Ovary (tissue), 9 donors: Measurements from ENCODE around the gene PCTP. TPM values are rescaled to one million over a fixed set of nuclear protein-coding genes. Genes with fewer than 3 reads are reported as not detected.
A peak's percentile ranks its signal among the peaks of the same experiment; 100 is the strongest.

Experiments used
- DNase-seq, 5 donors: peaks; one replicate each; pipeline ENCODE4 v3.0.0-alpha.2; 2019 to 2020
- H3K27ac ChIP-seq, 2 donors: fragments of 200-600 bp; one replicate each; pipeline versions ENCODE4 v1.5.1 to v1.8.0; 2019 to 2022
- H3K27me3 ChIP-seq: fragments of 200-600 bp; one replicate; pipeline ENCODE4 v1.8.0; 2022
- H3K36me3 ChIP-seq: fragments of 200-600 bp; sonication (generic); one replicate; pipeline ENCODE4 v1.5.1; 2019
- H3K4me1 ChIP-seq: one replicate; pipeline ENCODE4 v1.8.1; 2013; ENCODE audit warnings: mild to moderate bottlenecking, moderate library complexity; ENCODE audit not compliant: insufficient read depth
- H3K4me3 ChIP-seq: fragments of 200-600 bp; sonication (generic); one replicate; pipeline ENCODE4 v1.5.1; 2017
- H3K9me3 ChIP-seq, 2 donors: fragments of 200-600 bp in 1 of 2; sonication (generic) in 1 of 2; one replicate each; pipeline versions ENCODE4 v1.5.1 to v1.8.1; 2013 to 2019; ENCODE audit warnings: mild to moderate bottlenecking in 1 of 2, moderate library complexity in 1 of 2
- CTCF ChIP-seq, 3 donors: fragments of 450-650 bp in 2 of 3; fragments of 200-600 bp in 1 of 3; IDR thresholded peaks; one replicate each; pipeline versions ENCODE4 v1.5.1 to v1.8.0; 2016 to 2022; ENCODE audit warnings: antibody characterized with exemption in 3 of 3, mild to moderate bottlenecking in 1 of 3
- EP300 ChIP-seq: sonication (generic); formaldehyde crosslinking; IDR thresholded peaks from one replicate; pipeline ENCODE4 v1.6.1; 2017; ENCODE audit warnings: antibody characterized with exemption
- POLR2A ChIP-seq: fragments of 450-650 bp; IDR thresholded peaks from one replicate; pipeline ENCODE4 v1.6.1; 2017; ENCODE audit warnings: antibody characterized with exemption, mild to moderate bottlenecking, moderate library complexity
- WGBS, 3 donors: extraction: QIAGEN DNeasy Blood & Tissue Kit in 1 of 3; methylation state at CpG; one replicate each; pipeline versions ENCODE4 v1.1.5 to v1.1.7; 2013 to 2017; 5-methylcytosine and 5-hydroxymethylcytosine counted together
- intact Hi-C, 4 donors: fragments of 100-400 bp; cut with DNase I; formaldehyde crosslinking; loops; one replicate each; pipeline versions ENCODE4 v1.11.0 to v1.15.1; 2022 to 2023
- polyA plus RNA-seq, 2 donors: library from polyadenylated mRNA; stranded (reverse); fragments of 200-250 nt in 1 of 2; fragments of 350-450 nt in 1 of 2; fragmentation: Illumina TruSeq in 1 of 2; extraction: RNeasy Lipid Tissue Mini Kit (QIAGEN cat#74804) in 1 of 2; gene quantifications; one replicate each; pipeline ENCODE4 v1.2.3, GENCODE V29; 2013 to 2014
- total RNA-seq, 7 donors: library from RNA; depleted of rRNA in 2 of 7; stranded (reverse); fragments of >200 nt in 2 of 7; fragmentation: NEBNext Ultra II Directional in 3 of 7; extraction: Animal tissue kit (Norgen Biotek cat#: 25700) in 3 of 7; gene quantifications; one replicate each; pipeline versions ENCODE4 v1.1.0 to v1.2.4, GENCODE V29; 2016 to 2023
- donor health status: DM: no; HTN: no; CAD: no; lungs with moderate emphysema.
- donor health status: DM: no; HTN: no; CAD: no.
- donor health status: Bipolar disorder and iron deficiency.
- donor health status: DM: yes; HTN: yes; CAD: no.
- donor health status: DM: no; HTN: no; CAD: no.
- donor health status: DM: yes; HTN: yes; CAD: no.

PCTP gene
- total and polyA plus RNA-seq, 9 donors = 7.2 to 18.8 (median 11.8) TPM

- 94 to 95% (median 95%) methylated on average over 3 of the region's 3 CpGs for WGBS, 3 donors
- intact Hi-C loops = no loop called here
Measured at GRCh38 chr17:55765472-55765871, 14.6 kb downstream of the PCTP start.

GRCh38 chr17:55768936-55769624, 18.2 kb downstream of the PCTP start:
- no peaks in the 10 kb centered on the region for H3K9me3 ChIP-seq
- no peak overlapping the region for H3K27ac ChIP-seq
- no peaks in the 10 kb centered on the region for H3K4me1 ChIP-seq
- TF ChIP-seq POLR2A = no peak
- TF ChIP-seq CTCF (IDR thresholded peaks at IDR 0.05) = no peak
- TF ChIP-seq EP300 = no peak
- no peak overlapping the region for H3K4me3 ChIP-seq
- H3K27me3 ChIP-seq = no peaks in the 10 kb centered on the region
- no peak for DNase-seq
- no peaks in the 10 kb centered on the region for H3K36me3 ChIP-seq
- intact Hi-C loops = no loop called here

More at GRCh38 chr17:55765472-55765871, 14.6 kb downstream of the PCTP start:
- Histone ChIP-seq H3K27me3 (no peaks in the 10 kb centered on the region), H3K9me3 (no peaks in the 10 kb centered on the region), H3K27ac (no peak overlapping the region), H3K36me3 (no peaks in the 10 kb centered on the region), H3K4me3 (no peak overlapping the region), H3K4me1 (no peaks in the 10 kb centered on the region)
- TF ChIP-seq POLR2A (no peak), CTCF (IDR thresholded peaks at IDR 0.05) (no peak), EP300 (no peak)
- DNase-seq = no peak

GRCh38 chr17:55769625-55770000, 18.8 kb downstream of the PCTP start:
- TF ChIP-seq POLR2A = no peak
- intact Hi-C loops = no loop called here
- no peak overlapping the region for H3K27ac ChIP-seq
- H3K27me3 ChIP-seq = no peaks in the 10 kb centered on the region
- H3K4me1 ChIP-seq = no peaks in the 10 kb centered on the region
- H3K36me3 ChIP-seq = no peaks in the 10 kb centered on the region
- H3K4me3 ChIP-seq = no peak overlapping the region
- WGBS, 3 donors = 80 to 82% (median 80%) methylated on average over 6 of the region's 6 CpGs
- H3K9me3 ChIP-seq = no peaks in the 10 kb centered on the region
- DNase-seq = peak in 1 of 5 donors; percentile 32

GRCh38 chr17:55770196-55770870, 19.5 kb downstream of the PCTP start:
- H3K27me3 ChIP-seq = no peaks in the 10 kb centered on the region
- 32 to 37% (median 33%) methylated on average over 4 of the region's 4 CpGs for WGBS, 3 donors
- no peak overlapping the region for H3K27ac ChIP-seq
- no peaks in the 10 kb centered on the region for H3K9me3 ChIP-seq
- H3K36me3 ChIP-seq = no peaks in the 10 kb centered on the region
- no peak for DNase-seq
- H3K4me1 ChIP-seq = no peaks in the 10 kb centered on the region
- intact Hi-C loops = loop anchor here (2.0 to 10.0 kb wide), 4 partner anchors 126 to 246 kb away; no protein-coding TSS in a partner anchor
- no peak for TF ChIP-seq POLR2A
- no peak for TF ChIP-seq EP300
- TF ChIP-seq CTCF (IDR thresholded peaks at IDR 0.05) = peak in 2 of 3 donors; percentile 69 to 75
- no peak overlapping the region for H3K4me3 ChIP-seq

- no peaks in the 10 kb centered on the region for H3K27me3 ChIP-seq
- 92 to 94% (median 93%) methylated on average over 7 of the region's 7 CpGs for WGBS, 3 donors
- no peaks in the 10 kb centered on the region for H3K36me3 ChIP-seq
- intact Hi-C loops = loop anchor here (5.0 to 10.0 kb wide), 3 partner anchors 127 to 247 kb away; no protein-coding TSS in a partner anchor
- no peak overlapping the region for H3K4me3 ChIP-seq
- H3K4me1 ChIP-seq = no peaks in the 10 kb centered on the region
- no peak for DNase-seq
- no peaks in the 10 kb centered on the region for H3K9me3 ChIP-seq
- TF ChIP-seq EP300 (no peak), CTCF (IDR thresholded peaks at IDR 0.05) (no peak), POLR2A (no peak)
- H3K27ac ChIP-seq = no peak overlapping the region
Measured at GRCh38 chr17:55772086-55772485, 21.2 kb downstream of the PCTP start.
